Midbrain (tissue), 1 donor: ENCODE data around the gene TTL.
"Not testable (repeated sequence)": the region's sequence is repeated elsewhere in the genome, so short reads cannot be mapped to it uniquely, and the experiment has no call there.

Source experiments
- DNase-seq: peaks from one replicate; lab custom pipeline; 2025; lab: John Stamatoyannopoulos, UW

Gene TTL

GRCh38 chr2:112520234-112520783, 38.4 kb downstream of the TTL start:
- no peak for DNase-seq

GRCh38 chr2:112523291-112523777, 41.4 kb downstream of the TTL start:
- DNase-seq, result no peak

GRCh38 chr2:112524276-112524675, 42.3 kb downstream of the TTL start:
- DNase-seq, result not testable (repeated sequence)

- no peak for DNase-seq
These were observed 46.6 kb downstream of the TTL start for GRCh38 chr2:112528541-112528940.

- peak; percentile 37 for DNase-seq
These were observed 47.8 kb downstream of the TTL start for GRCh38 chr2:112529757-112530156.

- no peak for DNase-seq
These were observed 48.8 kb downstream of the TTL start for GRCh38 chr2:112530728-112531127.

- DNase-seq, result no peak
These were observed 52.9 kb downstream of the TTL start for GRCh38 chr2:112534826-112535225.

- DNase-seq, result not testable (repeated sequence)
These were observed 54.7 kb downstream of the TTL start for GRCh38 chr2:112536665-112537064.

GRCh38 chr2:112539306-112539705, 57.4 kb downstream of the TTL start:
- DNase-seq, result no peak

- DNase-seq, result no peak
These were observed 59.0 kb downstream of the TTL start for GRCh38 chr2:112540906-112541305.

GRCh38 chr2:112541315-112542122, 59.6 kb downstream of the TTL start:
- DNase-seq, result no peak

- peak; percentile 95 for DNase-seq
These were observed 60.4 kb downstream of the TTL start, which contains the start of gene POLR1B for GRCh38 chr2:112542123-112542983. Gene POLR1B, plus strand, starts transcription at chr2:112542465. Its CDS starts 30 bp downstream, at chr2:112542495.

- DNase-seq, result no peak
These were observed 61.2 kb downstream of the TTL start for GRCh38 chr2:112542984-112543661.

GRCh38 chr2:112547333-112547732, 65.4 kb downstream of the TTL start:
- DNase-seq, result no peak

GRCh38 chr2:112548980-112549379, 67.0 kb downstream of the TTL start:
- no peak for DNase-seq

- DNase-seq, result no peak
These were observed 84.1 kb downstream of the TTL start for GRCh38 chr2:112566104-112566503.

- not testable (repeated sequence) for DNase-seq
These were observed 84.6 kb downstream of the TTL start for GRCh38 chr2:112566508-112566907.

GRCh38 chr2:112572005-112572404, 90.0 kb downstream of the TTL start:
- no peak for DNase-seq

GRCh38 chr2:112577756-112578155, 95.8 kb downstream of the TTL start:
- no peak for DNase-seq

GRCh38 chr2:112579241-112579640, 97.3 kb downstream of the TTL start:
- no peak for DNase-seq

- no peak for DNase-seq
These were observed 98.1 kb downstream of the TTL start for GRCh38 chr2:112580084-112580483.

- peak; percentile 32 for DNase-seq
These were observed 100.4 kb downstream of the TTL start for GRCh38 chr2:112582314-112582746.
